ENCODE measurements around the gene ATF6. TPM values are rescaled to one million over a fixed set of nuclear protein-coding genes. Genes with fewer than 3 reads are reported as not detected.

Gene ATF6
- total RNA-seq, 2 donors from 2014 or later = 17.9 to 19.9 TPM

GRCh38 chr1:161973924-161974845 is 208.1 kb downstream of the ATF6 start:
- H3K36me3 ChIP-seq = no peaks in the 10 kb centered on the region
- H3K27me3 ChIP-seq = no peaks in the 10 kb centered on the region
- no peak overlapping the region for H3K27ac ChIP-seq
- no peaks in the 10 kb centered on the region for H3K9me3 ChIP-seq
- H3K4me1 ChIP-seq = peaks cover 0 to 14% of the 10 kb centered on the region in 2 donors
- H3K4me3 ChIP-seq = no peak overlapping the region
- TF ChIP-seq CTCF (IDR thresholded peaks at IDR 0.05) = no peak
- DNase-seq (ENCODE audit: low spot score) = no peak

GRCh38 chr1:161978011-161978790 is 212.1 kb downstream of the ATF6 start:
- Histone ChIP-seq H3K9me3 (no peaks in the 10 kb centered on the region), H3K27me3 (no peaks in the 10 kb centered on the region), H3K4me1 (peaks cover 0 to 14% of the 10 kb centered on the region in 2 donors), H3K36me3 (no peaks in the 10 kb centered on the region), H3K27ac (no peak overlapping the region), H3K4me3 (no peak overlapping the region)
- no peak for DNase-seq (ENCODE audit: low spot score)
- TF ChIP-seq CTCF (IDR thresholded peaks at IDR 0.05) = no peak

GRCh38 chr1:161981126-161981525 is 215.0 kb downstream of the ATF6 start:
- Histone ChIP-seq H3K36me3 (no peaks in the 10 kb centered on the region), H3K4me1 (no peaks in the 10 kb centered on the region), H3K27me3 (no peaks in the 10 kb centered on the region), H3K9me3 (no peaks in the 10 kb centered on the region), H3K27ac (no peak overlapping the region), H3K4me3 (no peak overlapping the region)
- DNase-seq (ENCODE audit: low spot score) = no peak
- TF ChIP-seq CTCF (IDR thresholded peaks at IDR 0.05) = no peak

- no peaks in the 10 kb centered on the region for H3K4me1 ChIP-seq
- no peak for DNase-seq (ENCODE audit: low spot score)
- H3K9me3 ChIP-seq = peaks cover 0 to under 1% of the 10 kb centered on the region in 2 donors
- no peaks in the 10 kb centered on the region for H3K27me3 ChIP-seq
- H3K36me3 ChIP-seq = no peaks in the 10 kb centered on the region
- TF ChIP-seq CTCF (IDR thresholded peaks at IDR 0.05) = no peak
- no peak overlapping the region for H3K27ac ChIP-seq
- no peak overlapping the region for H3K4me3 ChIP-seq
Measured at GRCh38 chr1:161981735-161982506, 215.8 kb downstream of the ATF6 start.

GRCh38 chr1:161982507-161982895 is 216.4 kb downstream of the ATF6 start:
- Histone ChIP-seq H3K4me3 (no peak overlapping the region), H3K27ac (no peak overlapping the region), H3K9me3 (peaks cover 0 to 6% of the 10 kb centered on the region in 2 donors), H3K27me3 (no peaks in the 10 kb centered on the region), H3K36me3 (no peaks in the 10 kb centered on the region), H3K4me1 (no peaks in the 10 kb centered on the region)
- no peak for TF ChIP-seq CTCF (IDR thresholded peaks at IDR 0.05)
- no peak for DNase-seq (ENCODE audit: low spot score)

Data from right atrium auricular region (tissue), 2 donors.